ENCODE results near the gene ST3GAL4. TPM values are rescaled to one million over a fixed set of nuclear protein-coding genes. Genes with fewer than 3 reads are reported as not detected.

The ST3GAL4 gene
- total RNA-seq, 1 experiment from 2014 or later = 13.6 TPM

DNA sequence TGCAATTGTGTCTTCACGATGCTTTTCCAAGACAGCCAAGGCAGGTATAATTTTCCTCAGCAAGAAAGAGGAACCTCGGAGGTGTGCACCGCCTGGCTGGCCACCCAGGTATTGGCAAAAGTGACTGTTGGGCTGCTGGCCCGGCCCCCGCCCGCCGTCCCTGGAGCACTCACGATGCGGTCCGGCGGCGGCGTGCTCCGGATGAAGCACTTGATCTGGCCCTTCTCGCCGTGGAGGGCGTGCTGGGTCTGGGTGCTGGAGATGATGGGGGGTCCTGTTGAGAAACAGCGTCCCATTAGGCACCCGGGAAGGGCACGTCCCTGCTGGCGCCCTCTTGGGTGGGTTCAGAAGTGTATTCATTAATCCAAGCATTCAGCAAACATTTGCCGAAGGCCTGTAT is 84.8 kb downstream of the ST3GAL4 start:
- no CpG with 5 or more reads among the region's 22 CpGs for WGBS (ENCODE audit: extremely low coverage, insufficient read length, low lambda C conversion rate)
- Histone ChIP-seq H2BK12ac (ENCODE audit: insufficient read length, low read depth, low read length) (no peak overlapping the region), H3K4me1 (ENCODE audit: insufficient read depth, low read length) (peaks cover 3% of the 10 kb centered on the region; the same call in 1 of the 2 replicates), H4K20me1 (ENCODE audit: control insufficient read depth, insufficient read depth, insufficient read length) (no peaks in the 10 kb centered on the region), H4K8ac (replicated peaks; ENCODE audit: insufficient read length, low read depth, low read length) (no peak overlapping the region), H2BK20ac (ENCODE audit: low read depth, low read length, poor library complexity, severe bottlenecking) (no peak overlapping the region), H2BK5ac (ENCODE audit: insufficient read length, low read length) (no peak overlapping the region), H3K23me2 (ENCODE audit: insufficient read length, low read depth, low read length, poor library complexity, severe bottlenecking) (no peaks in the 10 kb centered on the region), H2AK5ac (ENCODE audit: insufficient read length, low read length) (no peak overlapping the region), H3K23ac (ENCODE audit: insufficient read length, low read depth, low read length) (no peak overlapping the region), H2AFZ (ENCODE audit: low read length) (no peak overlapping the region), H3K27me3 (ENCODE audit: insufficient read depth, low read length) (no peaks in the 10 kb centered on the region), H3K79me1 (ENCODE audit: insufficient read depth, low read depth, low read length, poor library complexity, severe bottlenecking) (no peaks in the 10 kb centered on the region), H3K27ac (ENCODE audit: insufficient read length, low read depth, low read length) (no peak overlapping the region), H3K9me3 (ENCODE audit: control insufficient read depth, low read depth, low read length) (no peaks in the 10 kb centered on the region), H3K18ac (ENCODE audit: insufficient read length, low read depth, low read length) (no peak overlapping the region), H3K9ac (ENCODE audit: extremely low read depth, insufficient read length, low read length) (no peak overlapping the region), H2BK120ac (ENCODE audit: low read depth, low read length, poor library complexity, severe bottlenecking) (no peak overlapping the region), H3K79me2 (ENCODE audit: insufficient read depth, low read length) (no peaks in the 10 kb centered on the region), H3K4ac (ENCODE audit: low read depth, low read length) (no peak overlapping the region), H3K14ac (ENCODE audit: insufficient read depth, low read length) (no peak overlapping the region), H4K5ac (ENCODE audit: insufficient read length, low read depth, low read length) (no peak overlapping the region), H3T11ph (ENCODE audit: low read length) (no peak overlapping the region), H2BK15ac (ENCODE audit: low read depth, low read length) (no peak overlapping the region), H3K56ac (ENCODE audit: insufficient read length, low read depth, low read length) (no peak overlapping the region), H4K91ac (ENCODE audit: insufficient read length, low read depth, low read length) (no peak overlapping the region), H3K4me2 (ENCODE audit: insufficient read depth, insufficient read length, low read length) (no peak overlapping the region)
- TF ChIP-seq, protein P1, sequence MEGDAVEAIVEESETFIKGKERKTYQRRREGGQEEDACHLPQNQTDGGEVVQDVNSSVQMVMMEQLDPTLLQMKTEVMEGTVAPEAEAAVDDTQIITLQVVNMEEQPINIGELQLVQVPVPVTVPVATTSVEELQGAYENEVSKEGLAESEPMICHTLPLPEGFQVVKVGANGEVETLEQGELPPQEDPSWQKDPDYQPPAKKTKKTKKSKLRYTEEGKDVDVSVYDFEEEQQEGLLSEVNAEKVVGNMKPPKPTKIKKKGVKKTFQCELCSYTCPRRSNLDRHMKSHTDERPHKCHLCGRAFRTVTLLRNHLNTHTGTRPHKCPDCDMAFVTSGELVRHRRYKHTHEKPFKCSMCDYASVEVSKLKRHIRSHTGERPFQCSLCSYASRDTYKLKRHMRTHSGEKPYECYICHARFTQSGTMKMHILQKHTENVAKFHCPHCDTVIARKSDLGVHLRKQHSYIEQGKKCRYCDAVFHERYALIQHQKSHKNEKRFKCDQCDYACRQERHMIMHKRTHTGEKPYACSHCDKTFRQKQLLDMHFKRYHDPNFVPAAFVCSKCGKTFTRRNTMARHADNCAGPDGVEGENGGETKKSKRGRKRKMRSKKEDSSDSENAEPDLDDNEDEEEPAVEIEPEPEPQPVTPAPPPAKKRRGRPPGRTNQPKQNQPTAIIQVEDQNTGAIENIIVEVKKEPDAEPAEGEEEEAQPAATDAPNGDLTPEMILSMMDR (conservative IDR thresholded peaks at IDR 0.05) = no peak
- DNase-seq = no peak
- Mint-ChIP-seq H3K27me3 (ENCODE audit: low read depth) (peaks cover 7% of the 10 kb centered on the region), H3K9me3 (no peaks in the 10 kb centered on the region), H3K27ac (no peak overlapping the region), H3K36me3 (ENCODE audit: insufficient read depth in 1 of 3, low read depth in 3 of 3) (no peaks in the 10 kb centered on the region), H3K4me1 (peaks cover 21 to 34% of the 10 kb centered on the region in 2 experiments), H3K4me3 (no peak overlapping the region)

Data from H9 (cell line).